Fibroblast of gingiva (primary cell): ENCODE measurements around the gene SCRN2.

Experiments used
- DNase-seq: peaks from one replicate; pipeline ENCODE4 v3.0.0-alpha.2; 2011; ENCODE audit warnings: low read depth

SCRN2 gene

DNA sequence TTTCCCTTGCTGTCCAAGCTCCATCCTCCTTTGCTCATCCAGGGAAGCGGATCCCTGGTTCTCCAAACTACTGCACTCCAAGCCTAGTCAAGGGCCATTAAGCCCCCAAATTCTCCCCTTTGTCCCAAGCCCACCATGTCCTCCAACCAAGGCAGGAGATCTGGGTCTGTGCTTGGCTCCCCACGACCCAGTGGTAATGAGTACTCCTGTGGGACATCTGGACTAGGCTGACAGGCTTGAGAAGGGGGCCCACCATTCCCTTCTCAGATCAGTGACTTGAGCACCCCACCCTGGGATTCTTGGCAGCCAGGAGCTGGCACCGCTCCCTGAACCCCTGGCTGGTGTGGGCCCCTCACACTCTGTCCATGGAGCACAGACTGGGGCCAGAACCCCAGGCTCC, 36.6 kb downstream of the SCRN2 start:
- DNase-seq = no peak

GRCh38 chr17:47803751-47804150, 37.3 kb downstream of the SCRN2 start:
- no peak for DNase-seq

DNA sequence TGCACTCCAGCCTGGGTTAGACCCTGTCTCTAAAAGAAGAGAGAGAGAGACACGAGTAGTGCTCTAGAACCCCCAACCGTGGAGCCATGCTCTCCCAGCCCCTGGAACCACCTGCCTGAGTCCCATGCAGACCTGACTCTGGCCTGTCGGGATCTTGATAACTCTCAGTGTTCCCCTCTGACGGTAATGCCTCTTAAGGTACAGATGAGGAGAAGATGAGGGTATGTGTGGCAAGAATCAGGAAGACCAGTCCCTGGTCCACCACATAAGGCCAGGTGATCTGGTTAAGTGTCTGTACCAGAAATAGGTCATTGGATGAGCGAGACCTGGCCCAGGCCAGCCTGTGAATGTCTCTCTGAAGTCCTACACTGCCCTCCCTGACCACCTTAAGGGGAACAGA, 37.9 kb downstream of the SCRN2 start:
- no peak for DNase-seq

DNA sequence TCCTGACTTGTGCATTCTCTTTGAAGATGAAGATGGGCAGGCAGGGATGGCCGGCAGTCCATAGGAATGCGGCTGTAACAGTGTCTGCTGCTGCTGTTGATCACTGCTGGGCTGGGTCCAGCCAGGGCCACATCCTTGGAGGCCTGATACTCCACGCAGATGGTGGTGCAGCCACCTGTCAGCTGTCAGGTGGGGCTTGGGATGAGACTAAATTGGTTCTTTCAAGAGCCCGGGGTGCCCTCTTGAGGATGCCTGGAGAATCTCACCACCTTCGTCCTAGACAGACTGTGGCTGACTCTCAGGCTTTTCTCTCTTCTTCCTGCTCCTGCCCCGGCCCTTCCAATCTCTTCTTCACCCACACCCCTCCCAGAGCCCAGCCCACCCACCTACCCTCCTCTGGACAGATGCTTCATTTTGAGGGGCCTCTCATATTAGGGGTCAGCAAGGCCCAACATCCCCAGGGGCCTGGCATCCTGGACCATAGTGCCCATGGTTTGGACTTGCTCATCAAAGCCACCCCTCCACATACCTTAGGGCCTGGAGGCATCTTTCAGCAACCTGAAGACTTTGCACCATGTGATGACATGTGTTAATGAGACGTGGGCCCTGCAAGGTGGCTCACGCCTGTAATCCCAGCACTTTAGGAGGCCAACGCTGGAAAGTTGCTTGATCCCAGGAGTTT, 38.6 kb downstream of the SCRN2 start:
- no peak for DNase-seq

DNA sequence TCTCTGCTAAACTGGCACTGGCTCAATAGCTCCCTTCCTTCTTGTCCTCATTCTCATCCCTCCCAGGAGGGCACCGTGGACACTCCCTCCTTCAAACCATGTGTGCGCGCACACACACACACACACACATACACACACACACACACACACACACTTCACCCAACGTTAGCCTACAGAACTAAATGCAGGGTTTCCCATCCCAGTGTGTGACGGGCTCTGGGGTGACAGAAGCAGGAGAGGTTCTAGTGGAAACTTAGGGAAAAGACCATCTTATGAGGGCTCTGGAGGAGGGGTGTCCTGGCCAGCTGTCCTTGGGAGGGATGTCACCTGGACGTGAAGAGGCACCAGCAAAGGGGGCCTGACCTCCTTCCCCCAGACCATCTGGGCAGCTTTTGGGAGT, 39.2 kb downstream of the SCRN2 start:
- DNase-seq = no peak

DNA sequence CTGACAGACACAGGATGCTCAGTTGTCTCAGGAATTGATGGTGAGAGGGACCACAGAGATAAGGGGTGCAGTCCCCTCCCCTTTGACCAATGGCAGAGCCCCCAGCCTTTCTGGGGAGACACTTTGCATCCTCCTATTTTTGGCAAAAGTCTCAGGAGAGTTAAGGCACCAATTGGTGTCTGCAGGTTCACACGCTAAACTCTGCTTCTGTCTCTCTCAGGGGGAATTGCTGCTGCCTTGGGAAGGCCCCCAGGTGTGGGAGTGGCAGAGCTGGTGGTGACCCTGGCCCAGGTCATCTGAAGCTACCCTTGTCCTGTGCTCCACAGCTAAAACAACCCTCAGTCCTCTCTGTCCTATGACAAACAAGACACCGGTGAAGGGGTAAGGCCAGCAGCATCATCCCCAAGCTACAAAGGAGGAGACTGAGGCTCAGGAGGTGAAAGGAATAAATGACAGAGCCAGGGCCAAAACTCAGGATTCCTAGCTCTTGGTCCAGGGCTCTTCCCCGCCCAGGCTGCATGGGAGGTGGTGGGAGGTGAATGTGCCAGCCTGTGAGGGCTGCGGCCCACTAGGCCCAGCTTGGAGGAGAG, 39.8 kb downstream of the SCRN2 start:
- DNase-seq = no peak

DNA sequence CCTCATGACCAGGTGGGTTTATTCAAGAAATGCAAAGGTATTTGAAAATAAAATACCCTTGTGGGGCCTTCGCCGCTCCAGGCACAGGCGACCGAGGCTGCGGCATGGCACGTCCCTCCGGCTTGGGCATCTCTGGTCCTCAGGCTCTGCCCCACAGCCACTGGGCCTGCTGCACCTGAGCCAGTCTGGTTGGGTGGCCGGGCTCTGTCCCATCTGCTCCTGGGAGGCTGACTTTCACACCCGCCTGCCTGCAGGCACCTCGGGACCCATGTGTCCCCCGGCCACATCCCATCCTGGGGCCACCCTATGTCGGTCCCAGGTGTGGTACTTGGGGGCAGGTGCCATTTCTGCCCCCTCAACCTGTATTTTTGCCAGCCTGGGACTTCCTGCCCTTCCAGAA, 40.4 kb downstream of the SCRN2 start:
- no peak for DNase-seq

GRCh38 chr17:47797797-47798196, 43.3 kb downstream of the SCRN2 start:
- DNase-seq = no peak

DNA sequence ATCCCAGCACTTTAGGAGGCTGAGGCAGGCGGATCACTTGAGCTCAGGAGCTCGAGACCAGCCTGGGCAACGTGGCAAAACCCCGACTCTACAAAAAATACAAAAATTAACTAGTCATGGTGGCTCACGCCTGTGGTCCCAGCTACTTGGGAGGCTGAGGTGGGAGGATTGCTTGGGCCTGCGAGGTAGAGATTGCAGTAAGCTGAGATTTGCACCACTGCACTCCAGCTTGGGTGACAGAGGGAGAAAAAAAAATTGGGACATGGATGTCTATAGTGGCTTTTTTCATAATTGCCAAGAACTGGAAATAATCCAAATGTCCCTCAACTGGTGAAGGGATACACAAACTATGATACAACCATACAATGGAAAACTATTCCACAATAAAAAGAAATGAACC, 48.1 kb downstream of the SCRN2 start:
- no peak for DNase-seq

DNA sequence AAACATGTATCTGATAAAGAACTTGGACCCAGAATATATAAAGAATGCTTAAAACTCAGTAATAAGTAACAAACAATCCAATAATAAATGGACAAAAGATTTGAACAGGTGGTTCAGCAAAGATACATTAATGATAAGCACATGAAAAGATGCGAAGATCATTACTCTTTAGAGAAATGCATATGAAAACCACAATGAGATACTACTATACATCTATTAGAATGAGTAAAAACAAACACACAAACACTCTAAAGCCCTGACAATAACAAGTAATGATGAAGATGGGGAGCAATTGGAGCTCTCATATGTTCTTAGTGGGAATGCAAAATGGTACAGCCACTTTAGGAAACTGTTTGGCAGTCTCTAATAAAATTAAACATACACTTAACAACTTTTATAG, 48.6 kb downstream of the SCRN2 start:
- no peak for DNase-seq

DNA sequence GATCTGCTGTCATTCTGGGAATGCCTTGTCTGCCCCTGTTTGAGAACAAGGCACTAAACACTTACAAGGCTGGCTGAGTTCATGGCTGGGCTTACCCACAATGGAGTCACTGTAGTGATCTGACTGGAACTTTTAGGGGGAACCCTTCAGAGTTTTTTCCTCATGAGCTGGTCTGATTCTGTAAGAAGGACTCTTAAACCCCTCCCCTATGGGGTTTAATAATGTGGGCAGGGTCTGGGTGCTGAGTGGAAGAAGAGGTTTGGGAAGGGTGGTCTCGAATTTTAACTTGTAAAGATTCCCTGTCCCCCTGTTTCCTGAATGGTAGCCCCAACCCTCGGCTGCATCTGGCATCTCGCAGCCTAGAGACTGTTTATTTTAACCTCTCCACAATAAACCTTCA, 50.0 kb downstream of the SCRN2 start:
- DNase-seq = no peak

GRCh38 chr17:47789611-47790561, 51.2 kb downstream of the SCRN2 start:
- DNase-seq = peak; percentile 30
